Measurements from ENCODE around the gene SLC35D2.

DNA sequence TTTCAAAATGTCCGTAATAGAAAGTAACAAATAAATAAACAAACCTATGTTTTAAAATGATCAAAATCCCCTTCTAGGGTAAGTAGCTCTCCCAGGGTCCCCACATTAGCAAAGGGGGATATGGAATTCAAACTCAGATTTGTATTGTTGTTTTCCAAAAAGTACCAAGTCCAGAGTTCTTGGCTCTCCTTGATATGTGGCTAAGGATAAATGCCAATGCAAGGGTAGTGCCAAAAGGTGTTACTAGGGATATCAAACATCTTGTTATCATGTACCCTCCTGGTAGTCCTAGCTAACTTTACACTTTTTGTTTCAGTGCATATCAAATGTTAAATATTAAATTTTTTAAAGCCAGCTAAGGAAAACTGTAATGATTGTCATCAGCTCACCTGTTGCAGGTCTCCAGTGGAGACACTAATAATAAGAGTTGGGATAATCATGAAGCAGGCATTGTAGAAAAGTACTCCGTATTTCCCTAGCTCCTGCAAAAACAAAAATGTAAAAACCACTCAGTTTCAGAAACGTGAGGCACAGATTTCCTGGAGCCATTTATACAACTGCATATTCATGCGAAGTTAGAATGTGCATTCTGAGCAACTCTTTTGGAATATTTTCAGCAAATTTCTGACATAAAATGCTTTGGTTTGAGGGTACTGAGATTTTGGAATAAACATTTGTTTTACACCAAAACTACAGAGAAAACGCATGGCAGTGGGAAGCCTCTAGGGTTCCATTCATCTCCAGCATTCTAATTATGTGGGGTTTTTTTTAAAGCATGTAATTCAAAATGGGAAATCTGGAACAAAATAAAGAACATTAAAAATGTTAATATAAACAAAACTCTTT is 39.8 kb downstream of the SLC35D2 start:
- TF ChIP-seq, protein P1, sequence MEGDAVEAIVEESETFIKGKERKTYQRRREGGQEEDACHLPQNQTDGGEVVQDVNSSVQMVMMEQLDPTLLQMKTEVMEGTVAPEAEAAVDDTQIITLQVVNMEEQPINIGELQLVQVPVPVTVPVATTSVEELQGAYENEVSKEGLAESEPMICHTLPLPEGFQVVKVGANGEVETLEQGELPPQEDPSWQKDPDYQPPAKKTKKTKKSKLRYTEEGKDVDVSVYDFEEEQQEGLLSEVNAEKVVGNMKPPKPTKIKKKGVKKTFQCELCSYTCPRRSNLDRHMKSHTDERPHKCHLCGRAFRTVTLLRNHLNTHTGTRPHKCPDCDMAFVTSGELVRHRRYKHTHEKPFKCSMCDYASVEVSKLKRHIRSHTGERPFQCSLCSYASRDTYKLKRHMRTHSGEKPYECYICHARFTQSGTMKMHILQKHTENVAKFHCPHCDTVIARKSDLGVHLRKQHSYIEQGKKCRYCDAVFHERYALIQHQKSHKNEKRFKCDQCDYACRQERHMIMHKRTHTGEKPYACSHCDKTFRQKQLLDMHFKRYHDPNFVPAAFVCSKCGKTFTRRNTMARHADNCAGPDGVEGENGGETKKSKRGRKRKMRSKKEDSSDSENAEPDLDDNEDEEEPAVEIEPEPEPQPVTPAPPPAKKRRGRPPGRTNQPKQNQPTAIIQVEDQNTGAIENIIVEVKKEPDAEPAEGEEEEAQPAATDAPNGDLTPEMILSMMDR (IDR thresholded peaks at IDR 0.05; ENCODE audit: low read depth, low read length, poor library complexity, severe bottlenecking) = no peak
- no peak for TF ChIP-seq EZH2phosphoT487 (IDR thresholded peaks at IDR 0.05; ENCODE audit: borderline replicate concordance, low read length)

Data from DOHH2 (cell line).